ENCODE data around the gene FAM13C. TPM values are rescaled to one million over a fixed set of nuclear protein-coding genes. Genes with fewer than 3 reads are reported as not detected.
"Not testable (repeated sequence)": the region's sequence is repeated elsewhere in the genome, so short reads cannot be mapped to it uniquely, and the experiment has no call there.

The FAM13C gene
- polyA plus RNA-seq, 1 donor from 2014 or later = 89.3 TPM

DNA sequence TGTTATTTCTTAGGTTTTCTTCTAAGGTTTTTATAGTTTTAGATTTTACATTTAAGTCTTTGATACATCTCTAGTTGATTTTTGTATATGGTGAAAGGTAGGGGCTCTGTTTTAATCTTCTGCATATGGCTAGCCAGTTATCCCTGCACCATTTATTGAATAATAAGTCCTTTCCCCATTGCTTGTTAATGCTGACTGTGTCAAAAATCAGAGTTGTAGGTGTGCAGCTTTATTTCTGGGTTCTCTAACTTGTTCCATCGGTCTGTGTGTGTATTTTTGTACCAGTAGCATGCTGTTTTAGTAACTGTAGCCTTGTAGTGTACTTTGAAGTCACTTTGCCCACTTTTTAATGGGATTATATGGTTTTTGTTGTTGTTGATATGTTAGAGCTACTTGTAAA lies 37.9 kb upstream of the FAM13C start:
- no peaks in the 10 kb centered on the region for H3K27me3 ChIP-seq (ENCODE audit: insufficient read depth, low read depth, low read length)
- H3K9ac ChIP-seq (ENCODE audit: low read length) = no peak overlapping the region

GRCh38 chr10:59399329-59399728 lies 37.0 kb upstream of the FAM13C start:
- H3F3A ChIP-seq (ENCODE audit: insufficient read depth, low read length, poor library complexity, severe bottlenecking); H2AFZ ChIP-seq (ENCODE audit: low read depth, low read length); H3K27ac ChIP-seq (ENCODE audit: low read length); H3K4me3 ChIP-seq (ENCODE audit: low read length); H3K9ac ChIP-seq (ENCODE audit: low read length); H4K20me1 ChIP-seq (ENCODE audit: insufficient read depth); H3K79me2 ChIP-seq (replicated peaks; ENCODE audit: insufficient read depth, low read length); H3K27me3 ChIP-seq (ENCODE audit: insufficient read depth, low read depth, low read length); H3K36me3 ChIP-seq (ENCODE audit: insufficient read depth, low read length); H3K9me3 ChIP-seq (ENCODE audit: low read length); H3K4me2 ChIP-seq (ENCODE audit: low read length); H3K9me2 ChIP-seq (ENCODE audit: insufficient read depth, low read length): not testable (repeated sequence)

More for the DNA sequence above, 37.9 kb upstream of the FAM13C start:
- no peaks in the 10 kb centered on the region for H3K9me2 ChIP-seq (ENCODE audit: insufficient read depth, low read length)
- no peak overlapping the region for H2AFZ ChIP-seq (ENCODE audit: low read depth, low read length)
- H3K27ac ChIP-seq (ENCODE audit: low read length) = no peak overlapping the region
- H4K20me1 ChIP-seq (ENCODE audit: insufficient read depth) = no peaks in the 10 kb centered on the region
- no peaks in the 10 kb centered on the region for H3K36me3 ChIP-seq (ENCODE audit: insufficient read depth, low read length)
- no peak overlapping the region for H3K4me3 ChIP-seq (ENCODE audit: low read length)
- no peaks in the 10 kb centered on the region for H3K9me3 ChIP-seq (ENCODE audit: low read length)
- no peak for TF ChIP-seq EZH2 (IDR thresholded peaks at IDR 0.05; ENCODE audit: borderline replicate concordance, insufficient read depth, low read length, poor library complexity, severe bottlenecking)
- TF ChIP-seq CTCF (IDR thresholded peaks at IDR 0.05; ENCODE audit: poor library complexity, severe bottlenecking) = no peak
- TF ChIP-seq TAF1 (IDR thresholded peaks at IDR 0.05; ENCODE audit: low read depth) = no peak
- no peak for TF ChIP-seq EP300 (conservative IDR thresholded peaks at IDR 0.05; ENCODE audit: poor library complexity, severe bottlenecking)
- no peak for TF ChIP-seq RAD21 (conservative IDR thresholded peaks at IDR 0.05)
- TF ChIP-seq, protein P1, sequence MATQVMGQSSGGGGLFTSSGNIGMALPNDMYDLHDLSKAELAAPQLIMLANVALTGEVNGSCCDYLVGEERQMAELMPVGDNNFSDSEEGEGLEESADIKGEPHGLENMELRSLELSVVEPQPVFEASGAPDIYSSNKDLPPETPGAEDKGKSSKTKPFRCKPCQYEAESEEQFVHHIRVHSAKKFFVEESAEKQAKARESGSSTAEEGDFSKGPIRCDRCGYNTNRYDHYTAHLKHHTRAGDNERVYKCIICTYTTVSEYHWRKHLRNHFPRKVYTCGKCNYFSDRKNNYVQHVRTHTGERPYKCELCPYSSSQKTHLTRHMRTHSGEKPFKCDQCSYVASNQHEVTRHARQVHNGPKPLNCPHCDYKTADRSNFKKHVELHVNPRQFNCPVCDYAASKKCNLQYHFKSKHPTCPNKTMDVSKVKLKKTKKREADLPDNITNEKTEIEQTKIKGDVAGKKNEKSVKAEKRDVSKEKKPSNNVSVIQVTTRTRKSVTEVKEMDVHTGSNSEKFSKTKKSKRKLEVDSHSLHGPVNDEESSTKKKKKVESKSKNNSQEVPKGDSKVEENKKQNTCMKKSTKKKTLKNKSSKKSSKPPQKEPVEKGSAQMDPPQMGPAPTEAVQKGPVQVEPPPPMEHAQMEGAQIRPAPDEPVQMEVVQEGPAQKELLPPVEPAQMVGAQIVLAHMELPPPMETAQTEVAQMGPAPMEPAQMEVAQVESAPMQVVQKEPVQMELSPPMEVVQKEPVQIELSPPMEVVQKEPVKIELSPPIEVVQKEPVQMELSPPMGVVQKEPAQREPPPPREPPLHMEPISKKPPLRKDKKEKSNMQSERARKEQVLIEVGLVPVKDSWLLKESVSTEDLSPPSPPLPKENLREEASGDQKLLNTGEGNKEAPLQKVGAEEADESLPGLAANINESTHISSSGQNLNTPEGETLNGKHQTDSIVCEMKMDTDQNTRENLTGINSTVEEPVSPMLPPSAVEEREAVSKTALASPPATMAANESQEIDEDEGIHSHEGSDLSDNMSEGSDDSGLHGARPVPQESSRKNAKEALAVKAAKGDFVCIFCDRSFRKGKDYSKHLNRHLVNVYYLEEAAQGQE (IDR thresholded peaks at IDR 0.05; ENCODE audit: borderline replicate concordance) = no peak
- TF ChIP-seq SMC3 (conservative IDR thresholded peaks at IDR 0.05; ENCODE audit: poor library complexity) = no peak
- no peak for TF ChIP-seq POLR2AphosphoS5 (IDR thresholded peaks at IDR 0.05)
- no peak for TF ChIP-seq MXI1 (conservative IDR thresholded peaks at IDR 0.05; ENCODE audit: poor library complexity, severe bottlenecking)
- H3K4me2 ChIP-seq (ENCODE audit: low read length) = no peak overlapping the region
- H3F3A ChIP-seq (ENCODE audit: insufficient read depth, low read length, poor library complexity, severe bottlenecking) = no peaks in the 10 kb centered on the region
- no peaks in the 10 kb centered on the region for H3K79me2 ChIP-seq (replicated peaks; ENCODE audit: insufficient read depth, low read length)

GRCh38 chr10:59397961-59398360 lies 35.6 kb upstream of the FAM13C start:
- H3F3A ChIP-seq (ENCODE audit: insufficient read depth, low read length, poor library complexity, severe bottlenecking) = no peaks in the 10 kb centered on the region
- H2AFZ ChIP-seq (ENCODE audit: low read depth, low read length) = no peak overlapping the region
- TF ChIP-seq CTCF (IDR thresholded peaks at IDR 0.05; ENCODE audit: poor library complexity, severe bottlenecking) (no peak), RAD21 (conservative IDR thresholded peaks at IDR 0.05) (no peak), POLR2AphosphoS5 (IDR thresholded peaks at IDR 0.05) (no peak), SMC3 (conservative IDR thresholded peaks at IDR 0.05; ENCODE audit: poor library complexity) (no peak), MXI1 (conservative IDR thresholded peaks at IDR 0.05; ENCODE audit: poor library complexity, severe bottlenecking) (no peak), TAF1 (IDR thresholded peaks at IDR 0.05; ENCODE audit: low read depth) (no peak), EP300 (conservative IDR thresholded peaks at IDR 0.05; ENCODE audit: poor library complexity, severe bottlenecking) (no peak), EZH2 (IDR thresholded peaks at IDR 0.05; ENCODE audit: borderline replicate concordance, insufficient read depth, low read length, poor library complexity, severe bottlenecking) (no peak)
- TF ChIP-seq, protein P1 (IDR thresholded peaks at IDR 0.05; ENCODE audit: borderline replicate concordance) = no peak
- no peaks in the 10 kb centered on the region for H3K9me2 ChIP-seq (ENCODE audit: insufficient read depth, low read length)
- no peaks in the 10 kb centered on the region for H3K9me3 ChIP-seq (ENCODE audit: low read length)
- no peaks in the 10 kb centered on the region for H4K20me1 ChIP-seq (ENCODE audit: insufficient read depth)
- H3K27me3 ChIP-seq (ENCODE audit: insufficient read depth, low read depth, low read length) = no peaks in the 10 kb centered on the region
- H3K27ac ChIP-seq (ENCODE audit: low read length) = no peak overlapping the region
- no peak overlapping the region for H3K4me2 ChIP-seq (ENCODE audit: low read length)
- H3K79me2 ChIP-seq (replicated peaks; ENCODE audit: insufficient read depth, low read length) = no peaks in the 10 kb centered on the region
- no peak overlapping the region for H3K9ac ChIP-seq (ENCODE audit: low read length)
- no peak overlapping the region for H3K4me3 ChIP-seq (ENCODE audit: low read length)
- H3K36me3 ChIP-seq (ENCODE audit: insufficient read depth, low read length) = no peaks in the 10 kb centered on the region

Data from neural cell (in vitro differentiated cells).